Measurements from ENCODE around the gene SLC27A5.

- TF ChIP-seq CTCF (IDR thresholded peaks at IDR 0.05 in 8 of 11, conservative IDR thresholded peaks at IDR 0.05 in 3 of 11), result no peak
- TF ChIP-seq POLR2A (IDR thresholded peaks at IDR 0.05), result no peak
- no peak for TF ChIP-seq POLR2AphosphoS5 (IDR thresholded peaks at IDR 0.05)
Measured at GRCh38 chr19:58476498-58477015, 35.2 kb downstream of the SLC27A5 start.
